Muscle of back (tissue), 11 donors: Measurements from ENCODE around the gene FAM210A. TPM values are rescaled to one million over a fixed set of nuclear protein-coding genes. Genes with fewer than 3 reads are reported as not detected.
"Not testable (repeated sequence)": the region's sequence is repeated elsewhere in the genome, so short reads cannot be mapped to it uniquely, and the experiment has no call there.

Source experiments
- DNase-seq, 3 donors: peaks; one replicate each; pipeline versions ENCODE4 v3.0.0 to v3.0.0-alpha.2; 2013
- polyA plus RNA-seq, 10 donors: library from polyadenylated mRNA; unstranded; fragments of 120-200 nt; gene quantifications; one replicate each; pipeline ENCODE4 v1.2.1, GENCODE V29; 2013; ENCODE audit not compliant: insufficient read length in 10 of 10

The FAM210A gene
- polyA plus RNA-seq, 10 donors, result 20.7 to 32.1 (median 23.3) TPM

DNA sequence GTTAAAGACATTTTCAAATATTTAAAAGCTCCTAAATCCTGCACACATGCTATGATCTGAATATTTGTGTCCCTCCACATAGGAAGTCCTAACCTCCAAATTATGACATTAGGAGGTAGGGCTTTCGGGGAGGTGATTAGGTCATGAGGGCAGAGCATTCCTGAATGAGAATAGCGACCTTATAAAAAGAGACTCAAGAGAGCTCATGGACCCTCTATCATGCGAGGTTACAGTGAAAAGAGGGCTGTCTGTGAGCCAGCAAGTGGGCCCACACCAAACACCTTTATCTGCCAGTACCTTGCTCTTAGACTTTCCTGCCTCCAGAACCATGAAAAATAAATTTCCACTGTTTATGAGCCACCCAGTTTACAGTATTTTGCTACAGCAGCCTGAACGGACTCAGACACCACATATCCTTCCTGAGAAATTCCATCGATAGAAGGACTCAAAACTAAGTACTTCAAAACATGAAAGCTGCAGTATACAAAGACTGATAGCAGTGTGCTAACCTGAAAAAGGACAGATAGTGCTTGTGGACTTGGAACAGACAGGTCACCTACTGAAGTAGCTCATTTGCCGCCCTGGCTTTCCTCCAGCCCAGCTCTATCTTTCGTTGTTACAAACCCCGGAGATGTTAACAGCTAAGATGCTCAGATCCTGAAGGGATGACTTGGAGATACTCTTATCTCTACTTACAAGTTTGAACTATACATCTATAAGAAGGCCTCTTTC, 13.8 kb downstream of the FAM210A start:
- no peak for DNase-seq

DNA sequence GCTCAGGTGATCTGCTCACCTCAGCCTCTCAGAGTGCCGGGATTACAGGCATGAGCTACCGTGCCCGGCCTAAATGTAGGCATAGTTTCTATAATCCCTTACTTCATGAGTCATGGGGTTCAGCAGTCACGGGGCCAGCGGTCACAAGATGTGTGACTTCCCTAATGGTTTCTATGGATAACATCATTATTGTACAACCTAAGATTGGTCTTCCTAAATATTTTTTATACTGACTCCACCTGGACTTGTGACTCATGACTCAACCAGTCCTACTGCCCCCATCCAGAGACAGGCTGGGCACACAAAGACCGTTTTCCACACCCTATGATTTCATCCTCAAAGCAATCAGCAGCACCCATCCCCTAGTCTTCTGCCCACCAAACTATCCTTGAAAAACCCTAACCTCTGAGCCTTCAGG, 15.9 kb downstream of the FAM210A start:
- no peak for DNase-seq

DNA sequence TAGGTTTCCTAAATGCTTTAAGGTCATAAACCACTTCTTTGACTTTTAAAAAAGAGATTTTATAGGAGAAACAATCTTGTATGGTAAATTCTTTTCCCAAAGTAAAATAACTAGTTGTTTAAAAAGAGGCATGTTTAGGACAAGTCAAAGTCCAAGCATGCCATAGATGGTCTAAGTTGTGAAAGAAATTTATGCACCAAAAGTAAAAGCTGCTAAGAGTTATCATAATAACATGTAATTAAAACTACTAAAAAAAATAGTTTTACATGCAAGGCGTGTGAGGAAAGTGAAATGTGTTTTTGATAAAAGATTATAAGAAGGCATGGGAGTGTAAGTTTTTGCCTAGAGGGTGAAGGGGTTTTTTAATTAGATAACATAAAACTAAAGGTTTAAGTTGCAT, 22.5 kb downstream of the FAM210A start:
- no peak for DNase-seq

DNA sequence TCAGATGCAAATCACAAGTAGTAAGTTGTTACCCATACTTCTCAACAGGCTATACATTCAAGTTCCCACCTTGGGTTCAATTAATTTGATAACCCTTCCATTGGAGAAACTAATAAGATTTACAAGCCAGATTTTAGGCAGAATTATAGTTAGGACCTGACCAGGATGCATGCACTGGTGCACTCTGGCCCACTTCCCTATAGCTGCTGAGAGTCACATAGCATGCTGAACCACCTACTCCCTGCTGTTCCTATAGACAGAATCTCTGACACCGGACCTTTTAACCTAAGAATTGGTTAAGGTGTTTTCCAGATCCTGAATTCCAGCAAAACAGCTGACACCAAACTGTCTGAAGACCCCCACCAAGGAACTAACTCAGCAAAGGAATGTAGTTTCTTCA, 26.2 kb downstream of the FAM210A start:
- DNase-seq, result no peak

DNA sequence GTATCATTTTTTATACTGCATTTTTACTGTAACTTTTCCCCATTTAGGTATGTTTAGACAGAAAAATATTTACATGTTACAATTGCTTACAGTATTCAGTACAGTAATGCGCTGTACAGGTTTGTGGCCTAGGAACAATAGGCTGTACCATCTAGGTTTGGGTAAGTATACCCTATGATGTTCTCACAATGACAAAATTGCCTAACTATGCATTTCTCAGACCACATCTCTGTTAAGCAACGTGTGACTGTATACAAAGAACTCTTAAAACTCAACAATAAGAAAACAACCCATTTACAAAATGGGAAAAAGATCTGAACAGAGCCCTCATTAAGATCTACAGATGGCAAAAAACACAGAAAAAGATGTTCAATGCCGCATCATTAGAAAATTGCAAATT, 29.4 kb downstream of the FAM210A start:
- no peak for DNase-seq

DNA sequence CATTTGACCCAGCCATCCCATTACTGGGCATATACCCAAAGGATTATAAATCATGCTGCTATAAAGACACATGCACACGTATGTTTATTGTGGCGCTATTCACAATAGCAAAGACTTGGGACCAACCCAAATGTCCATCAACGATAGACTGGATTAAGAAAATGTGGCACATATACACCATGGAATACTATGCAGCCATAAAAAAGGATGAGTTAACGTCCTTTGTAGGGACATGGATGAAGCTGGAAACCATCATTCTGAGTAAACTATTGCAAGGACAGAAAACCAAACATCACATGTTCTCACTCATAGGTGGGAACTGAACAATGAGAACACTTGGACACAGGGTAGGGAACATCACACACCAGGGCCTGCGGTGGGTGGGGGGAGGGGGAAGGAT, 31.0 kb downstream of the FAM210A start:
- DNase-seq, result not testable (repeated sequence)

DNA sequence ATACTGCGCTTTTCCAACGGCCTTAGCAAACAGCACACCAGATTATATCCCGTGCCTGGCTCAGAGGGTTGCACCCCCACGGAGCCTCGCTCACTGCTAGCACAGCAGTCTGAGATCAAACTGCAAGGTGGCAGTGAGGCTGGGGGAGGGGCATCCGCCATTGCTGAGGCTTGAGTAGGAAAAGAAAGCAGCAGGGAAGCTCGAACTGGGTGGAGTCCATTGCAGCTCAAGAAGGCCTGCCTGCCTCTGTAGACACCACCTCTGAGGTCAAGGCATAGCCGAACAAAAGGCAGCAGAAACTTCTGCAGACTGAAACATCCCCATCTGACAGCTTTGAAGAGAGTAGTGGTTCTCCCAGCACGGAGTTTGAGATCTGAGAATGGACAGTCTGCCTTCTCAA, 36.3 kb downstream of the FAM210A start:
- DNase-seq, result not testable (repeated sequence)

DNA sequence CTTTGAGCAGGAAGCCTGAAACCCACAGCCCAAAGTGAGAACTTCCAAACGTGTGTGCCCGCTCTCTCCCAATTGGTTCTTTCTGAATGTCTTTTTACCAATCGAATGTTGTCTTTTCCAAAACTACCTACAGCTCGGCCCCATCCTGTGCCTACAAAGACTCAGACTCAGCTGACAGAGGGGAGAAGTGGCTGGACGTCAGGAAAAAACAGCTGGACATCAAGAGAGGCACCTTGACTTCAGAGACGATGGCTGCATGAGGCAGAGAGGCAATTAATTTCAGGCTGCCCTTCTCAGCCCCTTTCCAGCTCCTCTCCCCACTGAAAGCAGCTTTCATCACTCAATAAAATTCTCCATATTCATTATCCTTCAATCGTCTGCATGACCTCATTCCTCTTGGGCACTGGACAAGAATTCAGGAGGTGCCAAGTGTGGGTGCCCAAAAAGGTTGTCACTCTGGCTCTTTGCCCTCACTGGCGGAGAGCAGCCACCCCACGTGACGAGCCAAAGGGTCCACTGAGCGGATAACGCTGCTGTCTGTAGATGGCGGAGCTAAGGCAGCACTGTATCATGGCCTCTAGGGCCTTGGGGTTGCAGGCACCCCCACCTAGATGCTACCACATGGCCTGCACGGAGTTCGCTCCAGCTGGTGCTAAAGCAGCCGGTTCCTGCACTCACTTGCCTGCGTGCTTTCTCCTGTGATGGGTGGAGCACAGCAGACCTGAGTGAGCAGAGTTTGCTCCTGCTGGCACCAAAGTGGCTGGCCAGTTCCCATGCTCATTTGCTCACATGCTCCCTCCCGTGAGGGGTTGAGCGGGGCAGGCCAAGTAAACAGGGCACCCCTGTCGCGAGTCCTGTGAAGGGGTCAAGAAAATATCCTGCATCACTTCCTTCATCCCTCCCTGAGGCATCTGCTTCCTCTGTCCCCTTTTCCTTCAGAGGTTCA, 37.9 kb downstream of the FAM210A start:
- no peak for DNase-seq

DNA sequence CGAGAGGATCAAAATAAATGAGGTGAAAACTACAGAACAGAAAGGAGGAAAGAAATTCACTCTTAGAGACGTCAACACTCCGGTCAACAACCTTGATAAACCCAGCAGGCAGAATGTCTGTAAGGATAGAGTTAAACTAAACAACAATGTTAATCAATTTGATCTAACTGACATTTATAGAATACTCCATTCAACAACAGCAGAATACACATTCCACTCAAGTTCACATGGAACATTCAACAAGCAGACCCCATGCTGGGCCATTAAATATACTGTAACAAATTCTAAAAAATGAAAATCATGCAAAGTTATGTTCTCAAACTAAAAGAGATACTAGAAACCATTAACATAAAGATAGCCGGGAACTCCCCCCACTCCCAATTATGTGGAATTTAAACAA, 41.8 kb downstream of the FAM210A start:
- no peak for DNase-seq

DNA sequence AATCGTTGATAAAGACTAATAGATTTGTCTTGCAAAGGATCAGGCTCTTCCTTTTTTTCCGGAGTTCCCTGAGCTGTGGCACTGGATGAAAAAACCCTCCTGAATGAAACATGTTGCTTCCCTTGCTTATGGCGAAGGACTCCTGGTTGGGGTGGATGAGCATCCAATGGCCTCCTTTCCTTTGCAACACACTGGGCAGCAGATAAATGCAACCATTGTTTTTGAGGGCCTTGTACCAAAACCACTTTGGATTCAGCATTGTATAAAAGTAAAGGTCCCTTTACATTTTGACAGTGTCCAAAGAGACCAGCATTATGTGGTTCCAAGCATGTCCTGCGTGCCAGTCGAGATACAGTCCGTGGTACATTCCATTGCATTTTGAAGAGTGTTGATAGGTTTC, 44.7 kb downstream of the FAM210A start:
- DNase-seq, result no peak

DNA sequence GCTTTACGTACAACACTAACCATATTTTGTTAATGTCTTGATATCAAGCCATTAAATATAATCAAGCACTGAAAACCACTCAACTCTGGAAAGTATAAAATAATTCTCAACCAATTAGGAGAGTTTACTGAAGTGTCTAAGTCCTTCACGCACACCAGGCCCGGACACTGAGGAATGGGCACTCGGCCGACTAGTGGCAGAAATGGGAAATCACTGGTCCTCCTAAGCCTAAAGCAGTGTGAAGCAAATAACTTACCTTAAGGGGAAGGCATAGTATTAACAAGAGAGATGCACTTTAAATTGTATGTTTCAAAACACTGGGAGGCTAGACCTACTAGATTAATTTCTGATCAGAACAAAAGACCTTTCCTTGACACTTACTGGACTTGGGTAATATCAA, 45.7 kb downstream of the FAM210A start:
- DNase-seq, result no peak

DNA sequence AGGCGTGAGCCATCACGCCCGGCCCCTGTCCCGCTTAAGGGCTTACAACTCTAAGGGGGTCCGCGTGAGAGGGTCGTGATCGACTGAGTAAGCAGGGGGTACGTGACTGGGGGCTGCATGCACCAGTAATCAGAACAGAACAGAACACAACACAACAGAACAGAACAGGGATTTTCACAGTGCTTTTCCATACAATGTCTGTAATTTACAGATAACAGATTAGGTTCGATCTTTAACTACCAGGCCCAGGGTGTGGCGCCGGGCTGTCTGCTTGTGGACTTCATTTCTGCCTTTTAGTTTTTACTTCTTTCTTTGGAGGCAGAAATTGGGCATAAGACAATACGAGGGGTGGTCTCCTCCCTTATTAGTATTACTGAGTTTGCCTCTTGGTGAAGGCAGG, 49.0 kb downstream of the FAM210A start:
- not testable (repeated sequence) for DNase-seq

DNA sequence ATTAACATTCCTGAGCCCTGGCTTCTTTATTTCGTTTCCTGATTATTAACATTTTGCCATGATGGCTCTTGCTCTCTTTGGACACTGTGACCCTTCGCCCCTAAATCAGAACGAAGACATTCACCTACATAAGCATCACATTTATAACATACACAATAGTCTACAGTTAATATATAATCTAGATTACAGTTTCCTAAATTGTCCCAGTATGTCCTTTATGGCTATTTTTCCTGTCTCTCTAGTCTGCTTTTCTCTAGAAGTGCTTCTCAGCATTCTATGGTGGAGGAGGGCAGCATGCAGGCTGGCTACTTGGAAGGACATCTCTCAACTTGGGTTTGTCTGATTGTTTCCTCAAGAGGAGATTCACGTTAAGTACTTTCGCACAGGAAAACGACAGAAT, 49.9 kb downstream of the FAM210A start:
- DNase-seq, result no peak

DNA sequence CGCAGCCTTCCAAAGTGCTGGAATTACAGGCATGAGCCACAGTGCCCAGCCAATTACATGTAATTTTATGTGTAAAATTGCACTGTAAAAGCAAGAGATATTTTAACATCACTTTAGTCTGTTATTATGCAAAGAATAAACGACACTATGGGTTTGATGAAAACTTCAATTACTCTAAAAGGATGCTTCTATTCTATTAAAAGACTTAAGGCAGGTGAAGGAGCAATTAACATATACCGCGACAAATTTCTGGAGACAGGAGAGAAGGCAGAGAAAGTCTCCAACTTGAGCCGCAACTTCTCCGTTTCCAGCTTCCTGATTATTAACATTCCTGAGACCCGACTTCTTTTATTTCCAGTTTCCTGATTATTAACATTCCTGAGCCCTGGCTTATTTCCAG, 53.7 kb downstream of the FAM210A start:
- no peak for DNase-seq

DNA sequence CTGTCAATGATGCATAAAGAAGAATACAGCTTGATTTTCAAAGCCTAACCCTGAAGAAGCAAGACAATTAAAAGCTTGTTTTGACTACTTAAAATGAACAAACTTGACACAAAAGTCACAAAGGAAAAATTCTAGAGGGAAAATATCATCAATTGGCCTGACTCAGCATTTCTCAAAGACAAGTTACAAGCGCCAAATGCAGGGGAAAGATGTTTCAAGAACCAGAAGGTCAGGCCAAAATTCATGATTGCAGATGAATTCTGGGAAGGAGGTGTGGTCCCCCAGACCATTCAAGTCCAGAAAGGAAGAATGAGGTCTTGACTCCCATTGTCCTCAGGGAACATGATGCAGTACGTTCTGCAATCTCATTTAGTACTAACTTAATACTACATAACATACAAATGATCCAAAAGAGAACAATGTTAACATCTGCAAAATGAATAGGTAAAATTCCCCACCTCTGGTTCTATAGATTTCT, 64.5 kb downstream of the FAM210A start:
- DNase-seq, result peak in 1 of 3 donors; percentile 57

DNA sequence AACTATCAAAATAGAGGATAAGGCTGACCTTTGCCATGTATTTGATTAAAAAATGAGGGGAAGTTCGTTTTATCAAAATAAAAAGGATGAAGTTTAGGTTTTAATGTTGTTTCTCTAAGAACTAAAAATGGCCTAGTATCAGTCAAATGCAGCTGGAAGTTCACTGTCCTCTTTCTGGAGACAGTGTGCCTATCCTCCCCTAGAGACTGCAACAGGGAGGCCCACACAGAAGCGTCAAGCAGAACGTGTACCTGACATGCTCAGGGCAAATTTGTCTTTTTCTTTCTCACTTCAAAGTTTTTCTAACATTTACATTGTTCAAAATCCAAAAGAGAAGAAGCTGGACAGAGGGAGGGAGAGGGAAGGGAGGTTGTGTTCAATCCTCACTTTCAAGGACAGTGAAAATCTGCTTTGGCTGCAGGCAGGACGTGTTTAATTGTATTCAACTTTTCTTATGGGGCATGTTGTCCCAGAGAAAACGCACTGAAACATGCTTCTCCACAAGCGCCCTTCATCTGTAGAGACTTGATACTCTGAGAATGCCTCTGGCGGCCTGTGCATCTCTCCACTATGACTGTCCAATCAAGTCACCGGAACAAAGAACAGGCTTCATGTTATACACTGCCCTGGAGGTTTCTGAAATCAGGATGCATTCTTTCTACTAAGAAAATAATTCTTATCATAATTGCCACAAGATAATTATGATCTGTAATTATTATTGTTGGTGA, 65.1 kb downstream of the FAM210A start:
- no peak for DNase-seq

DNA sequence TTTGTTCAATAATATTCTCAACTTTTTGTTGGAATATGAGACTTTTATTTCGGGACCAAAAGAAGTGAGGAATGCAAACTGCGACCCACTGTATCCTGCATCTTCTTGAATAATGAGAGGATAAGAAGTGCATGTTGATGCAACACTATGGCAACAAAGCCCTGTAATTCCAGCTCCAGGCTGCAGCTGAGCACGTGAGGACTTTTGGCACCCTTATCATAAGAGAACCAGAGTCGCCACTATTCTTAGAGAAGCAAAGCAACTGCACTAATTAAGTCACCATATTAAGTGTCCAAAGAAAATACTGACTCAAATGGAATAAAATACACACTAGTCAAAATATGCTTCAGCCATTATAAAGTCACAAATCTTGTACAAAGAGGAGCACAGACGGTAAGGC, 65.8 kb downstream of the FAM210A start:
- DNase-seq, result peak; percentile 46 to 56 (median 48)

DNA sequence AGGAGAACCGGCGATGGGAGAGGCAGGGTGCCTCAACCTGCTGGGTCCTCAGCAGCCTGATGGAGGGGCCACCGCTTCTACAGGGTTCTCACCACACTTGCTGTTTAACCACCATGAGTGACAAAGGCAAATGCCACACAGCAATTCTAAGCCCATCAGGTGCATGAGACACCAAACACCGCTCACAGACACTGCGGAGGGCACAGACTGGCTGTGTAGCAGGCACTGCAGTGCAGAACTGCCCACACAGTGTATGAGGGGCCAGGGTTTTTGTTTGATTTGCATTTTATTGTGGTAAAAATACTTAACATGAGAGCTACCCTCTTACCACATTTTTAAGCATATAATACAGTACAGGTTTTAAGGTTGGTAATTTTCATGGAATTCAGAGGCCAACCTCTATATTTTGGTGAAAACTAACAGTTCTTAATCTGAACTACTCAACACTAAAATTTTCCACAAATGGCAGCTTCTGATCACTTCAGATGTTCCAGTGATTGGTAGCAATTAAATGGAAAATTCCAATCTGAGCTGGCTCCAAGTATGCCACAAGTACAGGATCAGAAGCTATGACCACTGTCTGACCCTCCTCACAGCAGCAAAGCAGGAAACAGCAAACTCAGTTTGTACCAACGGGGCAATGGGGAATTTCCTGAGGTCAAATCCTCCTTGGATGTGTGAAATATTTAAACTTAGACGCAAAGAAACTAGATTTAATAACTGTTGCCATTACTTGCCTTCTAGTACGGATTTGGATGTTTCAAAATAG, 67.7 kb downstream of the FAM210A start:
- DNase-seq, result peak in 1 of 3 donors; percentile 43

DNA sequence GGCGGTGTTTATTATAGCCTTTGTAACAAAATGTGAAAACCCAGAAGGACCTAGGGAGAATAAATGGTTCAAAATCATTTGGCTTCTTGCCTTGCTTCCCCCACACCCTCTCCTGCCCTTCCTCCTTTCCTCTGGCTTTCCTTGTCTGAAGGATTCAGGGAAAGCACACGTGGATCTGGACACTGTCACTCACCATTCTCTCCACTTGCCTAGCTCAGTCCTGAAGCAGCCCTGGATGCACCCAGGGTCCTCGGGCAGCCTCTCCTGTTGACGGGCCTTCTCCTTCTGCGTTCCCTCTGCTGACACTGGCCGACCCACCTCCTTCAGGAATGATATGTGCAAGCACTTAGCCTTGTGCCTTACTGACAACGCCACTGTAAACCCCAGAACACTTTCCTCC, 68.4 kb downstream of the FAM210A start:
- no peak for DNase-seq

DNA sequence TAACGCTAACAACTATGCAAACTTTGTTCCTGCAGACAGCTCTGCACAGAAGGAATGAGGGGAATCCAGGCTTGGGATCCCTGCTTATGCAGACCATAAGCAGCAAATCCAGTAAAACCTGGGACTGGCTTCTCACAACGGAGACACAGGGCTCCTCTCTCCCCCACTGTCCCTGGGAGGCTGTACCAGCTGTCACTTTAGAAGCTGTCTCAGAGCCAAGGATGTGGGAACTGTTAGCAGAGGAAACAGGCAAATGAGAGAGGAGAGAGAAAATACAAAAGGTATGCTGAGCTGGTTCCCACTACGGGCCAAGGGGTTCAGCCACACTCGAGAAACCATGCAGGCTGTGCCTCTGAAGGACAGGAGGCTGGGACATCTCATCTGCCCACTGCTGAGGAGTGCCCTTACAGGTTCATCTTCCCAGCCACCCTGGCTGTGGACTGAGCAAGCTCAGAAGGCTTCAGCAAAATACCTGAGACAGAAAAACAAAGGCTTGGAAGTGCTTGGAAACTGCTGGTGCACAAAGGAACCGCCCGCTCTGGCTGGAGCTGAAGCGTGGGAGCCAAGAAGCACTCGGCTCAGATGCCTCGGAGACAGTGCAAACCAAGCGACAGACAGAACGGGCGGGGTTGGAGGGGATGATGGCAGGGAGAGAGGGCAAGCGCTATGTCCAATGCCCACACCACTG, 72.5 kb downstream of the FAM210A start:
- no peak for DNase-seq
